CD4-positive, alpha-beta T cell treated with Interleukin-10 for 1 hour (primary cell): ENCODE data around the gene CD8A.
A peak's percentile ranks its signal among the peaks of the same experiment; 100 is the strongest.

Experiments
- DNase-seq: peaks from one replicate; pipeline ENCODE4 v3.0.0-alpha.2; 2020

Gene CD8A

DNA sequence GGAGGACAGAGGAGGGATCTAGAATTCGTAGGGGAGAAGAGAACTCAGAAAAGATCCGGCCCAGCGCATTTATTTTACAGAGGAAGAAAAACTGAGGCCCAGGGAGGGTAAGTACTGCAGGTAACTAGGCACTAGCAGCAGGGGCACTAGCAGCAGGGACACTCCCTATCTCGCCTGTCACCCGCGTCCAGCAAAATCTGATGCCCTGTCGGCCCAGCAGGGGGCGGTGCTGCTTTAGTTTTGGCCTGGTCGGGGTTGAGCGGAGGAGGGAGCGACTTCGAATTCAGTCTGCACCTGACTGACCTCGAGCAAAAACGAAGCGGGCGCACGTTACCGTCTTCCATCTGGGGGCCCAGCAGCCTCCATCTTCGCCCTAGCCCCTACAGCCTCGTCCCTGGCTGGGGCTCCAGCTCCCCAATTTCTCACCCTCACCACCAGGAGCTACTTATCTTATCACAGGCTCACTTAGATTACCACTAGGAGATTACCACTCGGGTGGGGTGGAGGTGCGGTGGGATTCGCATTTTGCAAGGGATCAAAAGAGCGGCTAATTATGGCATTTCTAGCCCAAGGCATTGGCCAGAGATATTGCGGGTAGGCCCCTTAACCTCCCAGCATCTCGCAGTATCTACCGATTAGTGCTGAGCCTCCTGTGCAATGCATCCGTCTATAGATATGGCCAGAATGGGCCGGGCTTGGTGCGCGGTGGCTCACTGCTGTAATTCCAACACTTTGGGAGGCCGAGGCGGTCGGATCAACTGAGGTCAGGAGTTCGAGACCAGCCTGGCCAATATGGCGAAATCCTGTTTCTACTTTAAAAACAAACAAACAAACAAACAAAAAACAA lies 17.8 kb upstream of the CD8A start:
- DNase-seq, result peak; percentile 95

GRCh38 chr2:86807468-86808275 lies 17.0 kb upstream of the CD8A start:
- DNase-seq, result peak; percentile 70

DNA sequence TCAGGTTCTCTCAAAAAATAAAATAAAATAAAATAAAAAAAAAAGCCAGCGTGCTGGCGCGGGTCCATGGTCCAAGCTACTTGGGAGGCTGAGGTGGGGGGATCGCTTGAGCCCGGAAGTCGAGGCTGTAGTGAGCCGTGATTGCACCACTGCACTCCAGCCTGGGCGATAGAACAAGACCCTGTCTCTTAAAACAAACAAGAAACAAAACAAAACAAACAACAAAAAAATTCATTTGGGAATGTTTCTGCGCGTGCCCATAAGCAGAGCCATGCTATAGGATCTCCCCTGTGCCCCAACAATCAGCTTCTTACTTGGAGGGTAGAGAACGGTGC lies 16.4 kb upstream of the CD8A start:
- DNase-seq, result no peak

GRCh38 chr2:86806059-86806857 lies 15.5 kb upstream of the CD8A start:
- no peak for DNase-seq

GRCh38 chr2:86800856-86801567 lies 10.3 kb upstream of the CD8A start:
- no peak for DNase-seq

DNA sequence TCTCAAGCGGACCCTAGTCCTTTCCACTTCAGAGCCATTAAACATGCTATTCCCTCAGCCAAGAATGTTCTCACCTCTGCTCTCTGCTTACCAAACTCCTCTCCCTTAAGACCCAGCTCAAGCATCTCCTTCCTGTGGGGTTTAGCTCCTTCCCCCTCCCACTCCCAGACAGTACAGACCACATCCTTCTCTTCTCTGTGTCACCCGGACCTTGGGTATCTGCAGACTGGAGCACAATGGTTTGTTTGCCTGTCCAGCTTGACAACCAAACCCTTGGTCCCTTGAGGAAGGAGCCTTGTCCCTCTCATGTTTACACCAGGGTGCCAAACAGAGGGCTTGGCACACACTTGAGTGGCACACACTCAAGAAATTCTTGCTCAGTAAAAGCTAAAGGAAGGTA lies 4.1 kb upstream of the CD8A start:
- DNase-seq, result peak; percentile 45

DNA sequence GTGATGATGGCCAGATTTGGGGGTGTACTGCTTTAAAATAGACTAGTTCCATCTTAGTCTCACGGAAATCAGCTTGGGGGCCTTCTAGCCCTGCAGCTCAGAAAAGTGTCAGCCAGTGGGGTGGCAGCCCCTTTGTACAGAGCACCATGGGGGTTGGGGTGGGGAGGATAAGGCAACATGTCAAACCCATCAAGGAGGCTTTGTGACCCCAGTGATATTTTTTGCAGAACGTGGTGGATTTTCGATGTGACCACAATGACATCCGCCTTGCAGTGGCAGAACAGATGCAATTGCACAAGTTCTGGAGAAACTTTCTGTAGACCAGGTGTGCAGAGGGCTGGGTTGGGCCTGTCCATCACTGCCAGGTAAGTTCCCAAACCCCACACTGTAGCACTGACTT lies 3.0 kb upstream of the CD8A start:
- DNase-seq, result peak; percentile 49

- DNase-seq, result no peak
Observed at GRCh38 chr2:86791573-86791972, 860 bp upstream of the CD8A start.

DNA sequence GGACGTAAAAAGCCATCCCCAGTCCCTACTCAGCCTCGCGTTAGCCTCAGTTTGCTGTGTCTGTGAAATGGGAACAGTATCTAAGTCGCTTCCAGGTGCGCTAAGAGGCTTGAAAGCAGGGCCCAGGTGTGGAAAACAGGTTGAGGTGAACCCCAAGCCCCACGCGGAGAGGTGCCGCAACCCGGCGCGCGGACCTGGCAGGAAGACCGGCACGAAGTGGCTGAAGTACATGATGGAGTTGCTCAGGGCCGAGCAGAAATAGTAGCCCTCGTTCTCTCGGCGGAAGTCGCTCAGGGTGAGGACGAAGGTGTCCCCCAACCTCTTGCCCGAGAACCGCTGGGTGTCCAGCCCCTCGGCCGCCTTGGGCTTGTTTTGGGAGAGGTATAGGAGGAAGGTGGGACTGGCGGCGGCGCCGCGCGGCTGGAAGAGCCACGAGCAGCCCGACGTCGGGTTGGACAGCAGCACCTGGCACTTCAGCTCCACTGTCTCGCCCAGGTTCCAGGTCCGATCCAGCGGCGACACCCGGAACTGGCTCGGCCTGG lies 508 bp downstream of the CD8A start:
- peak; percentile 31 for DNase-seq

GRCh38 chr2:86789687-86790133 lies 1.0 kb downstream of the CD8A start:
- no peak for DNase-seq

DNA sequence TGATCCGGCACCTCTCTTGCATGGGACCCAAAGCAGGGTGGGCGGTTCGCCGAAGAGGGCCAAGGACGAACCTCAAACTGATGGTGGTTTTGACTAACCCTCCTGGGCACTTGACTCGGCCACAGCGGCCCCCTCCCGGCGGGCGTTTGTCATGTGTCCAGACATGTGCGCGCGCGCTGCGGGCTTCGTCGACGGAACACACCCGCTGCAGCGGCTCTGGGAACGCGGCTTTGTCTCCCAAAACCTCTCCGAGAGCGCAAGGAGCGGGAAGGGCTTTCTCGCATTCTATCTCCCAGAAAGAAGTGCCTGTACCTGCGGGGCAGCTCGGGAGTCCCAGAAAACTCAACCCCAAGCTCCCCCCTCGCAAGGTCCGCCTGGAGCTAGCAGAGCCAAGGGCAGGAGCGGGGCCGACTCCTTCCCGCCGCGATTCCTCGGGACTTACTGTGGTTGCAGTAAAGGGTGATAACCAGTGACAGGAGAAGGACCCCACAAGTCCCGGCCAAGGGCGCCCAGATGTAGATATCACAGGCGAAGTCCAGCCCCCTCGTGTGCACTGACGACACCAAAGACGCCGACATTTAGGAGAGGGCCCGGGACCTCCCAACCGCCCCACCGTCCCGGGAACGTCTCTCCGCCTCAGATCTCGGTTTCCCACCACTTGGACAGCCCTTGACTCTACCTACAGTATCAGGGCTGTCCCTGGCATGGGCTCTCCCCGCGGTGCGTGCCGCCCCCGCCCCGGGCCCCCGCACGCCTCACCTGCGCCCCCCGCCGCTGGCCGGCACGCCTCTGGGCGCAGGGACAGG lies 1.6 kb downstream of the CD8A start:
- peak; percentile 46 for DNase-seq

DNA sequence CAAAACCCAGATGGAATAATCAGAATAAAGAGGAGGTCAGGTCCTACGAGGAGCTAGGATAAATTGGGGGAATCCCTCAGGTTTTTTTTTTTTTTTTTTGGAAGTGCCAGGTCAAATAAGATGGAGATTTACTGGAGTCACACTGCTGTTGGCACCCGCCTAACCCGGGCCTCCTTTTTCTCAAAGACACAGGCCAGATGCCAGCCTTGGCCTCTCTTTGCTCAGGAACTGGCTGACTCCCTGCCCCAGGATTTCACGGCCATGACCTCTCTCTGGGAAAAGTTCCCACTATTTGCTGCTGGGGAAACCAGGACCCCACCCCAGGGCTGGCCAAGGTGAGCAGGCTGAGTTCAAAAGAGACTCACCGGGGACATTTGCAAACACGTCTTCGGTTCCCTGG lies 2.5 kb downstream of the CD8A start:
- DNase-seq, result no peak

GRCh38 chr2:86787736-86788135 lies 3.0 kb downstream of the CD8A start:
- peak; percentile 62 for DNase-seq

GRCh38 chr2:86786001-86786536 lies 4.6 kb downstream of the CD8A start:
- peak; percentile 88 for DNase-seq

DNA sequence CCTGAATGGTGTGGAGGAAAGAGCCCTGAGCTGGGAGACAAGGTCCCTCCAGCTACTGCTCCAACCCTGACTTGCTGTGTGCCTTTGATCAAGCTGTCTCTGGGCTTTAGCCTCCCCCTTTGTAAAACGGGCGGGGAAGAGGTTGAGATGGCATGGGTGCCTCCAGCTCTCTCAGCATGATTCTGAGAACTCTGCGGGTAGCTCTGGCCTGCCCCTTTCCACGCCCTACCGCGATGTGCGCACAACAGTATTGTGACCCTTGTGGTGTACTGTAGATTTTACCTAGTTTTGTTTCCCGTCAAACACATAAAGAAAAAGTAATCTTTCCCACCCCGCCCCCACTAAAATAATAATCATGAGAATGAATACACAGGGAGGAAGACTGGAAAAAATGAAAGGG lies 5.3 kb downstream of the CD8A start:
- peak; percentile 82 for DNase-seq

DNA sequence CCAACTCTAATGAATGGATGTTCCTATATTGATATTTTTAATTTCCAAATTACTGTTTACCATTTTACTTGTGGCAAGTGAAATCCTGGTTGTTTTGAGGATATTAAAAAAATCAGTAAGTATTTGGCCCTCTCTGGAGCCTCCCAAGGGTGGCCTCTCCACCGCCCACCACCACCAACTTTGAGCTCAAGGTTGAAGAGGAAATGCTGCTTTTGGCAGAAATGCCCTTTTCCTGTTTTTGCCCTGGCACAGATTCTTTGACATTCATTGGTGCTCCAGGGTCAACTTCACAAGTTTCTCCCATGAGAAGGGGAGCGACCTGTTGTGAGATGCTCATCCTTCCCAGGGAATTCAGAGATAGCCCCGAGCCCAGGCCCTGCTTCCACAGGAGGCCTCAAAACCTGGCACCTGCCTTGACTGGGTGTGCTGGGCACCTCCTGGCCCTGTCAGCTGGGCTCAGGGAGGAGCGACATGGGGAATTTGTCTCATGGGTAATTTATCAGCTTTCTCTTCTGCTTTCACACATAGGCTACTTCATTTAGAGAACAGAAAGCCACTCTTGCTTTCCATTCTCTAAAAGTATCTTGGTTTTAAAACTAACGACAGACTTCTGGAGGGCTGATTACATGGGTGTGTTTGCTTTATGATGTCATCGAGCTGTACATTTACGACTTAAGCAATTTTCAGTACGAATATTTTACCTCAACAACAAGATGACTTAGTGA lies 6.9 kb downstream of the CD8A start:
- no peak for DNase-seq

DNA sequence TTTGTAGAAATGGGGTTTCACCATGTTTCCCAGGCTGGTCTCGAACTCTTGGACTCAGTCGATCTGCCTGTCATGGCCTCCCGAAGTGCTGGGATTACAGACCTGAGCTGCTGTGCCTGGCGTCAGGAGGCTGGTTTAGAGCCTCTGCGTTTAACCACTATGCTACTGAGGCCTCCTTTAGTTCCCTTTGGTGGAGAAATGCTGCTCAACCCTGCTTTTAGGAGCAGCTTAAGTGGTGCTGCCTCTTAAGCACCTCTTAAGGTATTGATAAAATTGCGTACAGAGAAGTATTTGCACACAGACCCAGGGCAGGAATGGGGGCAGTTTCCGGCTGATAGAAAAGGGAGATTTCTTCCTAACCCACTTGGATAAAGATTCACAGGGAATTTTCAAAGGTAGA lies 8.0 kb downstream of the CD8A start:
- no peak for DNase-seq

GRCh38 chr2:86781363-86781762 lies 9.3 kb downstream of the CD8A start:
- no peak for DNase-seq

DNA sequence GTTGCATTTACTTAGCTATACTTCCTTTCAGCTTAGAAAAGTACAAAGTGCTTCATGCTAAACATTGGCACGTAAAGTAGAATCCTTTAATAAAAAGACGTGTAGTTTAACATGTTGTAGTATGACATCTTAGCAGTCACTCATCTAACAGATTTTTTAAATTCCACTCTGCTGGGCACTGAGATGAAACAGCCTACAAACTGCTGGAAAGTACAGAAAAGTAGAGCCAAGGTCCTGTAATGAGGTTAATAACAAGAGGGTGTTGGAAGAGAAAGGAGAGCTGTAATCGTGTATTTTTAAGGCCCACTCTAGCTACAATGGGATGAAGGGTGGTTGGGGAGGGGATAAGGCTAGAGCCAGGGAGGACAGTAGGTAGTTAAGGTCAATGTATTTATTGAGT lies 10.7 kb downstream of the CD8A start:
- DNase-seq, result no peak

DNA sequence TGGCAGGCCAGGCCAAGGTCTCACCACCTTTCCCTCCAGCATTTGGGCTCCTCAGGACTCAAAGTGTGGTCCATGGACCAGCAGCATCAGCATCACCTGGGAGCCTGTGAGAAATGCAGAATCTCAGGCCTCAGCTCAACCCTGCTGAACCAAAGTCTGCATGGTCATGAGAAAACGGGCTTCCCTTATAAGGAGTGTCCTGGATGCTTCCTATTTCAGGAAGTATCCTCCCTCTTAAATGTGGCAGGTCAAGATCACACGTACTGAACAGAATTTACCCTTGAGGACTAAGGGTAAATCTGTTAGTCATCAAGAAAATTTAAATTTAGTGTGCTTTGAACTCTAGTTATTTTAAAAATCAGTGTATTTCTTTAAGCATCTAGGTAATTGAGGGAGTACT lies 11.8 kb downstream of the CD8A start:
- DNase-seq, result no peak

GRCh38 chr2:86776532-86776931 lies 14.2 kb downstream of the CD8A start:
- no peak for DNase-seq
